HG02763 (cell line): ENCODE measurements around the gene TADA1.
"Not testable (repeated sequence)": the region's sequence is repeated elsewhere in the genome, so short reads cannot be mapped to it uniquely, and the experiment has no call there.

Experiments
- ATAC-seq: cut with Tn5 transposase; IDR thresholded peaks from one replicate; pipeline ENCODE4 v1.9.1; 2021; ENCODE audit warnings: mild to moderate bottlenecking, moderate library complexity; ENCODE audit not compliant: unreplicated experiment

The TADA1 gene

DNA sequence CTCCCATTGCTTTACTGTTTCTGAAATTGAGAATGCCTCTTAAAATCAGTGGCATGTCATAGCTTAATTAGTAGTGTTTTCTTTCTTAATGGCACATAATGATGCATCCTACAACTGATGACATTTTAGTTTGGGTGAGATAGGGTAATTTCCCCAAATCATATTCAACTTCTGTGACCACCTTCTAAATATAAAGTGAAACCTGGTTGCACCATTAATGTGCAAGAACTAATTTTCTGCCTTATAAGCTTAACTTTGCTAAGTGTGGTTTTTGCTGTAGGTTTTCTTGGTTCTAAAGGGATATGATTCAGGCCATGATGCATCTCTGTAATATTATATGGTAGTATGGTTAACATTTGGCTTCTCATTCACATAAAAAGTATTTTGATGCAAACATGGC is 27.9 kb downstream of the TADA1 start:
- ATAC-seq: no peak

DNA sequence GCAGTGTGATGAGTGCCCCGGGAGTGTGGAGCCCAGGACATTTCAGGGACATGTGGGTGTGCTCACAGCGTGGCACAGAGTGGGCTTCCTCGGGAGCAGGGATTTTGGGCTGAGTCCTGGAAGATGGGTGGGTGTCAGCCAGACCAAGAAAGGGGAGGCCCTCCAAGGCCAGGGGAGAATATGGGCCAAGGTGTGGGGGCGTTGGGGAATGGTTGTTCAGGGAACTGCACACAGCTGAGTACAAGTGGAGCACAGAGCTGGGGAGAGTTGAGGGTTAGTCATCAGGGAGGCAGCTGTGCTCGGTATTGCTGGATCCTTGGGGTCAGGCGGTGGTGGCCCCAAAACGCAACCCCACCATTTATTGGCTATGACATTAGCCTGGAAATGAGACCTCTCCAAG is 31.3 kb downstream of the TADA1 start:
- no peak for ATAC-seq

DNA sequence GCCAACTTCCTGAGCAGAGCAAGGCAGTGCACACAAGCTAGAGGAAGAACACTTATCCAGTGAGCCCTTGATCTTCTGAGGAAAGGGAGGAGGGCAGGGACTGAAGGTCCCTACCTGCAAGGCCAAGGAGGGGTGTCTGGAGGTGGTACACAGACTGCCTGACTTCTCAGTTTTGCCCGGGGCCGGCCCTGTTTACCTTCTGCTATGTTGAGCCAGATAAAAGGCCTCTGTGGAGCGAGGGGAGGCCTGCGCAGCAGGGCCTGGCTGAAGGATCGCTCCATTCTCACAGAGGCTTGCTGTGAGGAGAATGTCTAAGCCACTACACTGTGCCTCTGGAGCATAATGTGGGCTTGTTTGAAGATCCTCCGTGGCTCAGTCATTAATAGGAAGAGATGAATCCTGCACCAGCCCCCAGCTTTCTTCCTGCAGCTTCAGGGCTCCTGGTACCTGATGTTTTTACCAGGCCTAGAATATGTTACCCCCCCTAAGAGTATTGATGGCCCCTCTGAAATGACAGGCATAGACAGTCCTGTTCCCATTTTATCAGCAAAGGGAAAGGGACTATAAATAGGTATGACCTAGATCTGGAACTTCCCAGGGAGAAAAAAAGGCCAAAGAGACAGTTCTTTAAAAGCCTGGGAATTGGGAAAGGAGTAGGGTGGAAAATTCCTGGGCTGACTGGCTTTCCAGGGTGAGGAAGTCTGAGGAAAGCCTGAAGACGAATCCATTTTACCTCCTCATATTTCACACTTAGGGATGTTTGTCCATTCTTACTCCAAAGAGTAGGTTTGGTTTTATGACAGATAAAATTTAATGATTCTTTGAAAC is 32.1 kb downstream of the TADA1 start:
- ATAC-seq: no peak

DNA sequence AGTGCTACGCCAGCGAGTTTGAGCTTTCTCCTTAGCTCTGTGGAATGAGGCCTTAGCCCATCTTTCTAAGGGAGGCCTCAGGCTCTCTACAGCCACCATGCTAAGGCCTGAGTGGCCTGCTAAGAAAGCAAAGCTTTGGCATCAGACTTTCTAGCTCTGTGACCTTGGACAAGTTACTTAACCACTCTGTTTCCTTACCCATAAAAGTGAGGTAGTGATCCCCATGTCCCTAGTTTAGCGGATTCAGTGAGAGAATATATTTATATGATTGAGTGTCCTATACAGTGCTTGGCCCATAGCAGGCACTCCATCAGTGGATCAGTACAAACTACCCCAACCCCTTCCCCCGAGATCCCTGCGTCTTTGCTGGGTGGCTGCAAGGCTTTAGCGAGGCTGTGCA is 32.7 kb downstream of the TADA1 start:
- ATAC-seq: no peak

DNA sequence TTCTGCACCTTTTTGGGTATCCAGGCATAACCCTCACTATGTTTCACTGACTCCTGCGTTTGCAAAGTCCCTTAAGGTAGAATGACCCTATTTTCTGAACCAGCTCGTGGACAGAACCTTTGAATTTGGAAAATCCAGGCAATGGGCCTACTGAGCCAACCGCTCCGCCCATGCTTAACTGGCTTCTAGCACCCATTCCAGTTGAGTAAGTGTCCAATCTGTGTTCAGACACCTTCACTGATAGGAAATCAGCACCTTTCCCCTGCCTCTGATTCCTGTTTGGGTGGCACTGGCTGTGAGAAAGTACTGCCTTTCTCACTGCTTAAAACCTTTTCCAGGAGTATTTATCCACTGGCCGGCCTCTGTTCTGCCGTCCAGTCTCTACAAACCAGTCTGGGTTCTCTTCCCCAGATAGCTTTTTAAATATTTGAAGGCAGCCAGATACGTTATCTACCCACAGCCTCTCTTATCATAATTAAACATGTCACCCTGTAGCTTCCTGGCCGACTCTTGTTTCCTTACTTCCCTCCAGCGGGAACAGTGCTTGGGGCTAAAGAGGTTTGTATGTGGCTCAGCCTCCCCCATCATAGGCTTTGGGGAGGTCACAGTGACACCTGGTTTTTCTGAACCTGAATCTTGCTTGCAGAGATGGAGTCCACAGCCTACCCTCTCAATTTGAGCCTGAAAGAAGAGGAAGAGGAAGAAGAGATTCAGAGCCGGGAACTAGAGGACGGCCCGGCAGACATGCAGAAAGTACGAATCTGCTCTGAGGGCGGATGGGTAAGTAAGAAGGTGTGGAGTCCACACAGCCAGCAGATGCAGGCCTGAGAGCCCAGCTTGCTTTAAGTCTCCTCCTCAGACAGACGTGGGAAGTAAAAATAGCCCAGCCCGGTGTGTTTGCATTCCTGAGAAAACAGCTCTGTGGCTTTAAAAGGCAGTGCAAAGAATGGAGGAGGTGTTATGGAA is 35.5 kb downstream of the TADA1 start:
- no peak for ATAC-seq

DNA sequence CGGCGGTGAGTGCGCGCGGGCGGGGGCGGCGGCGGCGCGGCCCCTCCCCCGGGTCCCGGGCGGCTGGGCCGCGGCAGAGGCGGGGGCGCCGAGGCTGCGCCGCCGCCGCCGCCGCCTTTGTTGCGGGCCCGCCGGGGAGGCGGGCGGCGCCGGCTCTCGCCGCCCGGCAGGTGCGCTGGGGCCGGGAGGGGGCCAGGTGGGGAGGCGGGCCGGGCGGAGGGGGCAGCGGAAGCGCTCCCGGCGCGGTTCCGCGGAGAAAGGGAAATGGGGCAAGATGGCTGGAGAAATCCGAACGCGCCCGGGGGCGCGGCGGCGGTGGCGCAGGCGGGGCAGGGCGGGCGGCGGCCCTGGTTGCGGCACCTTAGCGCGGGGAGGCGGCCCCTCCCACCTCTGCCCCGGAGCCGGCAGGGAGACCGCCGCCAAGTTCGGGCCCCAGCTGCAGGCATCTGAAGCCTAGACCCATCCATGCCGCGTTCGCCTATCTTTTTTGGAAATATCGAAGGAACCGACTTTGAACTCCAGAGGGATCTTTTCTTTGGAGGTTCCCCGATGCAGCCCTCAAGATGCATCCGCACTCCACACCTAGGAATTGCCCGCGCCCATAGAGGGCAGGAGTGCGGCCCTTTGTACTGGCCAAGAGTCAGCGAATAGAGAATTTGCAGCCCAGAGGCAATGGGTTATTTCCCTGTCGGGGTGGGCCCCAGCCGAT is 36.3 kb downstream of the TADA1 start:
- peak; percentile 38 for ATAC-seq

DNA sequence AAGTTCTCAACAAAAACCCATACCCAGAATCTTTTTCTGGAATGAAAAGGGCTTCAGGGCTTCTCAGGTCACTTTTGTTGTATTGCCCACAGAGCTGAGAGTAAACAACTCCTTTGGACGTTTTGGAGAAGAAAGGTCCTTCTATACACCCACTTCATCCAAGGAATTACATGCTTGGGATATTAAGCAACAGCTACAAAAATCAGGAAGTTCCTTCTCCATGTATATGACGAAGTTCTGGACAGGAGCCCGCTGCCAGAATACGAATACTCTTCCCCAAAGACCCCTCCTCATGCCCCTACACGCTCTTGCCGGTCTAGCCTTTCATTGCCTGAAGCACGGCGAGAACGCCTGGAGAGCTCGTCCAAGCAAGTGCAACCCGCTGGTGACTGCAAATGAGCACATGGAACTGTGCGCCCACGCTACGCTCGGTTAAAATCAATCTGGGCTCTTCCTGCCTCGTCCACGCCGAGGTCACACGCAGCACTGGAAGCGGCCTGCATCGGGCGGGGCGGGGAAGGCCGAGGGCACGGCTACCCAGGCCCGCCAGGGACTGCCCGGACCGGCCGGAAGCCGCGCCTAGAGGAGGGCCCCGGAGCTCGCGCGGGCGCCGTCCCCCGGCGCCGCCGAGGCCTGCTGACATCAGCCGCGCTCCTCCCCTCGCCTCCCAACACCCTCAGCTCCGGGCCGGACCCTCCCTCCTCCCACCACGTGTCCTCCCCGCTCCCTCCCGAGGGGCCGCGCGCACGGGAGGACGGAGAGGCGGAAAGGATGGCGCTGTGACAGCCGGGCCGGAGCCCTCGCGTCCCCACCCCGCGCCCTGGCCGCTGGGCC is 37.1 kb downstream of the TADA1 start, which contains the start of gene POGK:
Gene POGK (plus strand): TSS at position 710 of the 834 bp plus-strand sequence. CDS start 1,482 bp downstream, outside the sequence.
- ATAC-seq: peak; percentile 97

DNA sequence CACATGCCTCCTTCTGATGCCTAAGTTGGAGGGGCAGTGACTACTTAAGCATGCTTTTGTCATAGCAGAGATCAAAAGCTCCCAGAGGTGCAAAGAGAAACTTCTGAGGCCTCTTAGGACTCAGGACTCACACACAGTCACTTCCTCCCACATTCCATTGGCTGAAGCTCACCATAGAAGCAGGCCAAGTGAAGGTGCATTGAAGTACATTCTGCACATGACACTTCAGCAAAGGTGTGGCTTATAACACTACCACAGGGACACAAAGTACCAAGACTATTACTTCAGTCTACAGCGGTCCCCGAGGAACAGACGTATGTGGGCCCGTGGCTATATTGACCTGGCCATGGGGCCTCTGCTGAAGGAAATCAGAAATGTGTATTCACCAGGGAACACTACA is 39.3 kb downstream of the TADA1 start:
- ATAC-seq: no peak

DNA sequence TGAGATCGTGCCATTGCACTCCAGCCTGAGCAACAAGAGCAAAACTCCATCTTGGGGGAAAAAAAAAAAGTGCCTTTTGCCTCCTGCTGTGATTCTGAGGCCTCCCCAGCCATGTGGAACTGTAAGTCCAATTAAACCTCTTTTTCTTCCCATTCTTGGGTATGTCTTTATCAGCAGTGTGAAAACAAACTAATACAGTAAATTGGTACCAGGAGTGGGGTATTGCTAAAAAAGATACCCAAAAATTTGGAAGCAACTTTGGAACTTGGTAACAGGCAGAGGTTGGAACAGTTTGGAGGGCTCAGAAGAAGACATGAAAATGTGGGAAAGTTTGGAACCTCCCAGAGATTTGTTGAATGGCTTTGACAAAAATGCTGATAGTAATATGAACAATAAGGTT is 46.3 kb downstream of the TADA1 start:
- ATAC-seq: not testable (repeated sequence)

DNA sequence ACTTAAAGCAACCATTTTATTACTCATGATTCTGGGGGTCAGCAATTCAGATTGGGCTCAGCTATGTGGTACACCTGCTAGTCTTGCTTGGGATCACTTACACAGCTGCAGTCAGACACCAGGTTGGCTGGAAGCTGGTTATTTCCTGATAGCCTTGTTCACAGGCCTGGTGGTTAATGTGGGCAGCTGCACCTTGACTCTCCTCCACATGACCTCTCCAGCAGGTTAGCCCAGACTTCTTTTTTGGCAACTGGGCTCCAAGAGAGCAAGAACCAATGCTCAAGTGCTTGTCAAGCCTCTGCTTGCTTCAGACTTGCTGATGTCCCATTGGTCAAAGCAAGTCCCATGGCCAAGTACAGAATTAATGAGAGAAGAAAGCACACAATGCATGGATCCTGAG is 48.6 kb downstream of the TADA1 start:
- no peak for ATAC-seq

DNA sequence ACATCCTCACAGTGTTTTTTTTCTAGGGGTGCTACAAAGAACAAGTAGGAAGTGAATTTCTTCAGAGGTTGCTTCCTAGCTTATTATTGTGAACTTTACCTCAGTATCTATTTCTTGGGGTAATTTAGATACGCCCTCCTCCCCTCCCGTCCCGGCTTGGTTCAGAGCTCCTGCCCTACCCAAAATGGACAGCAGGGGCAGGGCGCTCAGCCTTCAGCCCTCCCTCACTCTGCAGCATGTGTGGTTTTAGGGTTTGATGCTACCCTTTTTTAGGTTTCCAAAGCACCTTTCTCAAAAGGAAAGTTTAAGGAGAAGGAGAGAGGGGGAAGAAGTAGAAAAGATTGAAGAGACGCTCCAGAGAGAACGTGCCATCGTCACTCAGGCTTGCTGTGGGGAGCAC is 53.7 kb downstream of the TADA1 start:
- no peak for ATAC-seq

DNA sequence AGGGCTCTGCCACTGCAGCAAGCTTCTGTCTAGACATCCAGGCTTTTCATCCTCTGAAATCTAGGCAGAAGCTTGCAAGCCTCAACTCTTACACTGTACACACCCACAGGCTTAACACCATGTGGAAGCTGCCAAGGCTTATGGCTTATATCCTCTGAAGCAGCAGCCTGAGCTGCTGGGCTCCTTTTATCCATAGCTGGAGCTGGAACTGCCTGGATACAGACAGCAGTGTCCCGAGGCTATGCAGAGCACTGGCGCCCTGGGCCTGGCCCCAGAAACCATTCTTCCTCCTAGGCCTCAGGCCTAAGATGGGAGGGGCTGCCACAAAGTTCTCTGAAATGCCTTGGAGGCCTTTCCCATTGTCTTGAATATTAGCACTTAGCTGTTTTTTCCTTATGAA is 56.1 kb downstream of the TADA1 start:
- no peak for ATAC-seq

DNA sequence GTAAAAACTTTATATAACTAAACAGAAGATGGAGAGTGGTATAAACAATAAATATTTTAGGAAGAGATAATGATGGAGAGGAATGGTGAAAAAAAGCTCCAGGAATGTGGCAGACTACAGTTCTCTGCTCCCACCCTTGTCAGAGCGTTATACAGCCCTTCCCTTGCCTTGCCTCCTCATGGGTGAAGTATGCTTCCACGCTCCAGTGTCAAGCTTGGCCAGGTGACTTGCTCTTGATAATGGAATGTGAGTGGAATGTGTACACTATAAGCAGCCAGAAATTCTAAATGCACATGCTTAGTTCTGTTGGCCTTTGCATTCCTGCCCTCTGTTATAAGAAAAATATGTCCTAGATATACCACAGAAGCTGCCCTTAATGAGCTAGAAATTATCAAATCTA is 61.5 kb downstream of the TADA1 start:
- no peak for ATAC-seq

DNA sequence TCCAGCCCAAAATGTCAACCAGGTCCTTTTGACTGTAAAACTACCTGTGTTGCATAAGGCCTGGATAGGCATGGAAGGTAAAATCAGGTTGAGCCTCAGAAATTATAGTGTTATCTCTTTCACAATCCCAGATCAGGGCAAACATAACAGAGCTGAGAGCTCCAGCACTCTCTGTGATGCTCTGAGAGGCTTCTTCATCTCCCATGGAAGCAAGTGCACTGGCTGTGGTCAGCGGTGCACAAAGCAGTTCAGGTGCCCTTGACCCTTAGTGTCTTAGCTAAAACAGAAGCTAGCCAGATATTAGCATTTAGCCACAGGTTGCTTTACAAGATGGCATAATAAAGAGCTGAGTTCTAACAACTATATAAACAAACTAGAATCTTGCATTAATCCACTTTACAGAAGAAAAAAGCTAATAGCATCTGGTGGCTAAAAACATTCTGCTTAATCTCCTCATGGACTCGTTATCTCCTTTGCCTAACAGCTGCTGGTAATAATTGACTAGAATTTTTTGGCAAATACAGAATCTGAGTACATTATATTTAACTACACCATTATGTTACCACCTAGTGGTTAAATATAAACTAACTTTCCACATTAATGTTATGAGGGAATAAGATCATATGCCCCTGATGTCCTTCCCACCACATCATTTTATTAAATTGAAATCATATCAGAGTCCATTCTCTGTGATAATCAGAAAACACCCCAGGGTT is 62.4 kb downstream of the TADA1 start:
- ATAC-seq: no peak

DNA sequence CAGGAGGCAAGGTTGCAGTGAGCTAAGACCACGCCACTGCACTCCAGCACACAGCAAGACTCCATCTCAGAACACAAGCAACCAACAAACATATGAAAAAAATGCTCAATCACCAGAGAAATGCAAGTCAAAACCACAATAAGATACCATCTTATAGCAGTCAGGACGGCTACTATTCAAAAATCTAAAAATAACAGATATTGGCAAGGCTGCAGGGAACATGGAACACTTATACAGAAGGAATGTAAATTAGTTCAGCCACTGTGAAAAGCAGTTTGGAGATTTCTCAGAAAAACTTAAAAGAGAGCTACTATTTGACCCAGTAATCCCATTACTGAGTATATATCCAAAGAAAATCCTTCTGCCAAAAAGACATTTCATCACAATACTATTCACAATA is 64.4 kb downstream of the TADA1 start:
- ATAC-seq: no peak

DNA sequence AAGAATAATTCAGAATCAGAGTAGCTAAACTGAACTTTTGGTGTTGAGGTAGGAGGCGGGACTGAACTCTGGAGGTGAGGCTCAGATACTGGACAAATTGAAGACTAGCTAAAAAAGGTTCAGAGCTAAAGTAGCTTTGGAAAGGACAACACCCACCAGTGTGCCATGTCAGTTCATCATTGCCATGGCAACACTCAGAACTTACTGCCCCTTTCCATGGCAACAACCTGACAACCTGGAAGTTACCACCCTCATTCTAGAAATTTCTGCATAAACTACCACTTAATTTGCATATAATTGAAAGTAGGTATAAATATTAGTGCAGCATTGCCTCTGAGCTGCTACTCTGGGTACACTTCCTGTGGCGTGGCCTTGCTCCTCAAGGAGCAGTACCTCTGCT is 67.1 kb downstream of the TADA1 start:
- ATAC-seq: no peak
